GM23338 (cell line): ENCODE results near the gene EMID1. TPM values are rescaled to one million over a fixed set of nuclear protein-coding genes. Genes with fewer than 3 reads are reported as not detected.

Experiments used
- ATAC-seq: fragments of 200-7000 bp; cut with Tn5 transposase; 3 replicates; pipeline ENCODE4 v1.9.1; 2020
- DNase-seq: peaks from one replicate; pipeline ENCODE4 v3.0.0-alpha.2; 2015; ENCODE audit warnings: low spot score
- H2AFZ ChIP-seq: fragments of 200-600 bp; sonication (generic); 2 replicates; pipeline ENCODE4 v1.8.0; 2016; ENCODE audit warnings: antibody characterized with exemption, mild to moderate bottlenecking, moderate library complexity
- H3F3A ChIP-seq: fragments of 200-600 bp; sonication (generic); replicated peaks from 2 replicates; pipeline ENCODE4 v1.8.0; 2017; ENCODE audit warnings: antibody characterized with exemption, mixed run types, low read depth
- H3K27ac ChIP-seq: fragments of 200-600 bp; sonication (generic); 2 replicates; pipeline ENCODE4 v1.6.1; 2016; ENCODE audit warnings: low read depth
- H3K27me3 ChIP-seq: fragments of 200-600 bp; sonication (generic); 2 replicates; pipeline ENCODE4 v1.8.0; 2016; ENCODE audit warnings: mild to moderate bottlenecking, mixed run types, moderate library complexity; ENCODE audit not compliant: insufficient read depth
- H3K36me3 ChIP-seq: fragments of 200-600 bp; sonication (generic); 2 replicates; pipeline ENCODE4 v1.8.0; 2016; ENCODE audit warnings: mild to moderate bottlenecking; ENCODE audit not compliant: insufficient read depth
- H3K4me1 ChIP-seq: fragments of 200-600 bp; sonication (generic); 2 replicates; pipeline ENCODE4 v1.8.0; 2016; ENCODE audit warnings: mild to moderate bottlenecking, moderate library complexity; ENCODE audit not compliant: insufficient read depth
- H3K4me2 ChIP-seq: fragments of 200-600 bp; sonication (generic); 2 replicates; pipeline ENCODE4 v1.7.1; 2017; ENCODE audit warnings: mixed run types
- H3K4me3 ChIP-seq: fragments of 200-600 bp; sonication (generic); 2 replicates; pipeline ENCODE4 v1.6.1; 2016; ENCODE audit warnings: mixed run types
- H3K79me2 ChIP-seq: fragments of 200-600 bp; sonication (generic); replicated peaks from 2 replicates; pipeline ENCODE4 v1.8.0; 2017; ENCODE audit warnings: mild to moderate bottlenecking; ENCODE audit not compliant: insufficient read depth
- H3K9me2 ChIP-seq: fragments of 200-600 bp; sonication (generic); 2 replicates; pipeline ENCODE4 v1.8.0; 2017; ENCODE audit not compliant: insufficient read depth
- H4K20me1 ChIP-seq: fragments of 200-600 bp; sonication (generic); replicated peaks from 2 replicates; pipeline ENCODE4 v1.8.0; 2017; ENCODE audit warnings: mild to moderate bottlenecking; ENCODE audit not compliant: insufficient read depth
- H3K27ac Mint-ChIP-seq: 2 replicates; pipeline ENCODE4 v1.8.0; 2020; ENCODE audit warnings: inconsistent platforms, mild to moderate bottlenecking, moderate library complexity, mixed read lengths
- H3K27me3 Mint-ChIP-seq: 3 replicates; pipeline ENCODE4 v1.8.0; 2022; ENCODE audit warnings: low read depth, mild to moderate bottlenecking, moderate library complexity, mixed read lengths, inconsistent platforms; ENCODE audit not compliant: insufficient read depth, poor library complexity
- H3K36me3 Mint-ChIP-seq: 3 replicates; pipeline ENCODE4 v1.8.0; 2021; ENCODE audit warnings: low read depth, mild to moderate bottlenecking, inconsistent platforms, moderate library complexity, mixed read lengths
- H3K4me1 Mint-ChIP-seq: 3 replicates; pipeline ENCODE4 v1.8.0; 2020; ENCODE audit warnings: mild to moderate bottlenecking, inconsistent platforms, mixed read lengths
- H3K4me3 Mint-ChIP-seq: 3 replicates; pipeline ENCODE4 v1.8.0; 2021; ENCODE audit warnings: moderate library complexity, mild to moderate bottlenecking, inconsistent platforms, mixed read lengths
- H3K9me3 Mint-ChIP-seq: 3 replicates; pipeline ENCODE4 v1.8.0; 2020; ENCODE audit warnings: moderate library complexity, mild to moderate bottlenecking, inconsistent platforms, mixed read lengths
- CREB1 ChIP-seq: fragments of 250-450 bp; sonication (Bioruptor Pico); IDR thresholded peaks from 2 replicates; pipeline ENCODE4 v1.5.0; 2020; ENCODE audit warnings: low read depth, mild to moderate bottlenecking, moderate library complexity
- ETS1 ChIP-seq: IDR thresholded peaks from 2 replicates; pipeline ENCODE4 v1.6.1; 2016; ENCODE audit warnings: antibody characterized with exemption
- EZH2 ChIP-seq: fragments of 200-600 bp; sonication (generic); IDR thresholded peaks from one replicate; pipeline ENCODE4 v1.8.0; 2017; ENCODE audit warnings: antibody characterized with exemption, mild to moderate bottlenecking, low read depth; ENCODE audit not compliant: unreplicated experiment
- EZH2phosphoT487 ChIP-seq: fragments of 200-600 bp; sonication (generic); IDR thresholded peaks from one replicate; pipeline ENCODE4 v1.8.1; 2018; ENCODE audit warnings: antibody characterized with exemption; ENCODE audit not compliant: unreplicated experiment
- JUNB ChIP-seq: IDR thresholded peaks from one replicate; pipeline ENCODE4 v1.6.1; 2016; ENCODE audit warnings: antibody characterized with exemption; ENCODE audit not compliant: unreplicated experiment
- NANOG ChIP-seq: IDR thresholded peaks from 2 replicates; pipeline ENCODE4 v1.6.1; 2016; ENCODE audit warnings: antibody characterized with exemption, borderline replicate concordance
- POLR2AphosphoS5 ChIP-seq: IDR thresholded peaks from 2 replicates; pipeline ENCODE4 v1.6.1; 2016; ENCODE audit warnings: antibody characterized with exemption, low read depth
- STAT1 ChIP-seq: IDR thresholded peaks from one replicate; pipeline ENCODE4 v1.6.1; 2016; ENCODE audit warnings: antibody characterized with exemption; ENCODE audit not compliant: unreplicated experiment
- ZNF114 ChIP-seq: fragments of 250-450 bp; sonication (Bioruptor Pico); IDR thresholded peaks from 2 replicates; pipeline ENCODE4 v1.5.0; 2020; ENCODE audit warnings: mild to moderate bottlenecking, moderate library complexity
- ZNF462 ChIP-seq: fragments of 250-450 bp; sonication (Bioruptor Pico); IDR thresholded peaks from 2 replicates; pipeline ENCODE4 v1.5.0; 2020; ENCODE audit warnings: mild to moderate bottlenecking, moderate library complexity
- polyA plus RNA-seq: library from polyadenylated mRNA; unstranded; fragments of >200 nt; fragmentation: Nextera tagmentation; extraction: Ambion mirVana; gene quantifications from 2 replicates; pipeline ENCODE4 v1.2.1, GENCODE V29; 2016
- total RNA-seq: library from RNA; depleted of rRNA; stranded (reverse); fragments of >200 nt; shearing (Covaris generic); gene quantifications from 2 replicates; pipeline ENCODE4 v1.2.3, GENCODE V29; 2014

Gene EMID1
- total and polyA plus RNA-seq, 2 experiments from 2014 or later: 3.0 to 13.4 TPM

GRCh38 chr22:29258407-29259252 is 52.9 kb downstream of the EMID1 start:
- no peak for ATAC-seq
- Histone ChIP-seq H3K79me2 (no peaks in the 10 kb centered on the region), H3K9me2 (no peaks in the 10 kb centered on the region), H3K4me3 (no peak overlapping the region), H3K27ac (no peak overlapping the region), H3K36me3 (no peaks in the 10 kb centered on the region), H3F3A (no peaks in the 10 kb centered on the region), H3K27me3 (no peaks in the 10 kb centered on the region), H4K20me1 (no peaks in the 10 kb centered on the region), H2AFZ (no peak overlapping the region), H3K4me1 (peaks cover 5% of the 10 kb centered on the region; the same call in 1 of the 2 replicates), H3K4me2 (no peak overlapping the region)
- H3K9me3 Mint-ChIP-seq: no peaks in the 10 kb centered on the region
- DNase-seq: no peak
- H3K27ac Mint-ChIP-seq: no peak overlapping the region; the same call in 1 of the 2 replicates
- peaks cover 13% of the 10 kb centered on the region for H3K27me3 Mint-ChIP-seq
- no peaks in the 10 kb centered on the region; the same call in 2 of the 3 replicates for H3K4me1 Mint-ChIP-seq
- H3K36me3 Mint-ChIP-seq: peaks cover 13% of the 10 kb centered on the region
- TF ChIP-seq ZNF462 (CRISPR knock-in tag) (no peak), STAT1 (no peak), JUNB (no peak), EZH2 (no peak), ETS1 (no peak), CREB1 (CRISPR knock-in tag) (no peak), NANOG (no peak), ZNF114 (CRISPR knock-in tag) (no peak), EZH2phosphoT487 (no peak), POLR2AphosphoS5 (no peak)
- no peak overlapping the region for H3K4me3 Mint-ChIP-seq
